Heart left ventricle (tissue), 16 donors: ENCODE results near the gene LSR. TPM values are rescaled to one million over a fixed set of nuclear protein-coding genes. Genes with fewer than 3 reads are reported as not detected.
A peak's percentile ranks its signal among the peaks of the same experiment; 100 is the strongest.

ENCODE experiments used
- ATAC-seq, 4 donors: fragments of 200-7000 bp; cut with Tn5 transposase; one replicate each; pipeline ENCODE4 v1.9.1; 2020 to 2022; ENCODE audit warnings: moderate library complexity in 4 of 4, mild to moderate bottlenecking in 3 of 4, moderate number of reproducible peaks in 1 of 4
- DNase-seq, 5 donors: peaks; one replicate each; pipeline ENCODE4 v3.0.0-alpha.2; 2020
- H3K27ac ChIP-seq, 12 donors: fragments of 200-600 bp; sonication (generic) in 4 of 12; one replicate each; pipeline versions ENCODE4 v1.5.0 to v1.8.0; 2016 to 2022; ENCODE audit warnings: mild to moderate bottlenecking in 2 of 12
- H3K27me3 ChIP-seq, 9 donors: fragments of 200-600 bp; sonication (generic) in 2 of 9; one replicate each; pipeline versions ENCODE4 v1.5.1 to v1.8.0; 2016 to 2022; ENCODE audit warnings: mild to moderate bottlenecking in 3 of 9
- H3K36me3 ChIP-seq, 9 donors: fragments of 200-600 bp; sonication (generic) in 2 of 9; one replicate each; pipeline versions ENCODE4 v1.5.0 to v1.8.0; 2018 to 2022; ENCODE audit warnings: mild to moderate bottlenecking in 2 of 9
- H3K4me1 ChIP-seq, 12 donors: fragments of 200-600 bp; sonication (generic) in 4 of 12; one replicate each; pipeline versions ENCODE4 v1.5.0 to v1.8.0; 2016 to 2022; ENCODE audit warnings: mild to moderate bottlenecking in 3 of 12
- H3K4me3 ChIP-seq, 12 donors: fragments of 200-600 bp; sonication (generic) in 4 of 12; one replicate each; pipeline versions ENCODE4 v1.5.0 to v1.8.0; 2017 to 2022; ENCODE audit warnings: mild to moderate bottlenecking in 9 of 12, moderate library complexity in 4 of 12
- H3K9me3 ChIP-seq, 12 donors: fragments of 200-600 bp; sonication (generic) in 4 of 12; one replicate each; pipeline versions ENCODE4 v1.5.0 to v1.8.0; 2016 to 2022; ENCODE audit warnings: mild to moderate bottlenecking in 1 of 12
- POLR2A ChIP-seq, 2 donors: fragments of 450-650 bp; IDR thresholded peaks; one replicate each; pipeline ENCODE4 v1.6.1; 2017; ENCODE audit warnings: antibody characterized with exemption in 2 of 2, mild to moderate bottlenecking in 2 of 2, moderate library complexity in 2 of 2
- WGBS, 4 donors: extraction: QIAGEN DNeasy Blood & Tissue Kit in 2 of 4; methylation state at CpG; one replicate each; pipeline versions ENCODE4 v1.1.5 to v1.1.7; 2013 to 2018; 5-methylcytosine and 5-hydroxymethylcytosine counted together
- intact Hi-C, 10 donors: fragments of 100-400 bp; cut with DNase I; formaldehyde crosslinking; loops; one replicate each; pipeline versions ENCODE4 v1.11.1 to v1.14.2; 2022
- polyA plus RNA-seq, 2 donors: library from polyadenylated mRNA; stranded (reverse); fragments of 200-250 nt; gene quantifications; one replicate each; pipeline ENCODE4 v1.2.3, GENCODE V29; 2013
- total RNA-seq, 9 donors: library from RNA; depleted of rRNA in 2 of 9; stranded (reverse); fragments of >200 nt in 2 of 9; fragmentation: NEBNext Ultra II Directional in 3 of 9; extraction: Animal tissue kit (Norgen Biotek cat#: 25700) in 3 of 9; gene quantifications; one replicate each; pipeline versions ENCODE4 v1.1.0 to v1.2.4, GENCODE V29; 2016 to 2023
- TF ChIP-seq, protein P1 (sequence below), 12 donors: fragments of 200-600 bp; sonication (generic) in 4 of 12; IDR thresholded peaks; one replicate each; pipeline versions ENCODE4 v1.5.0 to v1.8.0; 2018 to 2022; ENCODE audit warnings: antibody characterized with exemption in 12 of 12, mild to moderate bottlenecking in 5 of 12
- donor health status: ischemic (EF 13 %, LVEDD 7.1; RV severe dilation, severe dysfunction).
- donor health status: healthy with polysubstance abuse.
- donor health status: DM: no; HTN: yes; CAD: no.
- donor health status: DM: no; HTN: no; CAD: no.
- donor health status: ischemic (EF 25% LVEDD 6.9; RV normal size, moderate dysfunction).
- donor health status: ischemic (EF 25% LVEDD 5.7; RV mildly dilated, moderate dysfunction).
- donor health status: healthy.
- donor health status: DM: yes; HTN: yes; CAD: no.
- donor health status: ischemic (EF 35%, LVEDD 5.7; RV mildly dilated, moderate dysfunction).
- donor health status: nonischemic (EF 11% LVEDD 7.7; RV severe dilation, severe dysfunction).
- donor health status: DM: yes; HTN: yes; CAD: no.
- donor health status: PGD.
- donor health status: ischemic (EF 29% LVEDD 5.4; RV normal size, mild dysfunction).
- donor health status: nonischemic (EF 23%, LVEDD 6.1; RV moderate dilation, normal function).

Gene LSR
- total and polyA plus RNA-seq, 11 donors: 2.8 to 10.5 (median 5.3) TPM

GRCh38 chr19:35269438-35270117 lies 20.8 kb downstream of the LSR start:
- intact Hi-C loops: loop anchor here in 9 of 10 donors (2.0 to 10.0 kb wide), 8 partner anchors 112 to 445 kb away; partner anchors contain the start of genes FXYD7 (in 6 of the 9), FXYD5 (in 1 of the 9), HPN (in 1 of the 9) and KMT2B (in 1 of the 9)
- Histone ChIP-seq H3K9me3 (no peaks in the 10 kb centered on the region), H3K27me3 (no peaks in the 10 kb centered on the region), H3K27ac (peak overlapping the region; percentile 80 to 99 (median 94)), H3K36me3 (peaks cover 5 to 46% (median 41%) of the 10 kb centered on the region in 9 donors), H3K4me3 (peak overlapping the region; percentile 40 to 97 (median 86)), H3K4me1 (peaks cover 3 to 60% (median 29%) of the 10 kb centered on the region in 12 donors)
- WGBS, 4 donors: 1 to 38% (median 4%) methylated on average over 3 to 66 of the region's 66 CpGs
- TF ChIP-seq, protein P1, sequence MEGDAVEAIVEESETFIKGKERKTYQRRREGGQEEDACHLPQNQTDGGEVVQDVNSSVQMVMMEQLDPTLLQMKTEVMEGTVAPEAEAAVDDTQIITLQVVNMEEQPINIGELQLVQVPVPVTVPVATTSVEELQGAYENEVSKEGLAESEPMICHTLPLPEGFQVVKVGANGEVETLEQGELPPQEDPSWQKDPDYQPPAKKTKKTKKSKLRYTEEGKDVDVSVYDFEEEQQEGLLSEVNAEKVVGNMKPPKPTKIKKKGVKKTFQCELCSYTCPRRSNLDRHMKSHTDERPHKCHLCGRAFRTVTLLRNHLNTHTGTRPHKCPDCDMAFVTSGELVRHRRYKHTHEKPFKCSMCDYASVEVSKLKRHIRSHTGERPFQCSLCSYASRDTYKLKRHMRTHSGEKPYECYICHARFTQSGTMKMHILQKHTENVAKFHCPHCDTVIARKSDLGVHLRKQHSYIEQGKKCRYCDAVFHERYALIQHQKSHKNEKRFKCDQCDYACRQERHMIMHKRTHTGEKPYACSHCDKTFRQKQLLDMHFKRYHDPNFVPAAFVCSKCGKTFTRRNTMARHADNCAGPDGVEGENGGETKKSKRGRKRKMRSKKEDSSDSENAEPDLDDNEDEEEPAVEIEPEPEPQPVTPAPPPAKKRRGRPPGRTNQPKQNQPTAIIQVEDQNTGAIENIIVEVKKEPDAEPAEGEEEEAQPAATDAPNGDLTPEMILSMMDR (IDR thresholded peaks at IDR 0.05): peak; percentile 61 to 93 (median 84)
- no peak for TF ChIP-seq POLR2A (IDR thresholded peaks at IDR 0.05)
- DNase-seq: peak; percentile 84 to 93 (median 89)
- ATAC-seq: peak; percentile 42 to 60 (median 58)

- H3K9me3 ChIP-seq: no peaks in the 10 kb centered on the region
- peak in 1 of 5 donors; percentile 65 for DNase-seq
- H3K27ac ChIP-seq: peak overlapping the region in 1 of 12 donors; percentile 92
- TF ChIP-seq, protein P1 (IDR thresholded peaks at IDR 0.05): no peak
- 90 to 92% (median 90%) methylated on average over 16 of the region's 16 CpGs for WGBS, 4 donors
- H3K36me3 ChIP-seq: peaks cover 5 to 54% (median 49%) of the 10 kb centered on the region in 9 donors
- peak overlapping the region in 3 of 12 donors; percentile 76 to 94 (median 86) for H3K4me3 ChIP-seq
- H3K27me3 ChIP-seq: no peaks in the 10 kb centered on the region
- intact Hi-C loops: loop anchor here in 3 of 10 donors (5.0 kb wide), 2 partner anchors 128 to 227 kb away; partner anchors contain the start of gene FXYD7 (in 1 of the 3)
- no peak for ATAC-seq
- H3K4me1 ChIP-seq: peaks cover 3 to 52% (median 22%) of the 10 kb centered on the region in 12 donors
Measured at GRCh38 chr19:35270381-35270811, 21.6 kb downstream of the LSR start.

GRCh38 chr19:35271546-35271945 lies 22.7 kb downstream of the LSR start:
- Histone ChIP-seq H3K4me3 (no peak overlapping the region), H3K4me1 (peaks cover 0 to 40% (median 11%) of the 10 kb centered on the region in 12 donors), H3K36me3 (peaks cover 5 to 65% (median 61%) of the 10 kb centered on the region in 9 donors), H3K27me3 (no peaks in the 10 kb centered on the region), H3K27ac (peak overlapping the region in 1 of 12 donors; percentile 9), H3K9me3 (no peaks in the 10 kb centered on the region)
- DNase-seq: peak in 1 of 5 donors; percentile 22
- ATAC-seq: no peak
- intact Hi-C loops: loop anchor here in 3 of 10 donors (5.0 kb wide), 2 partner anchors 129 to 226 kb away; partner anchors contain the start of gene FXYD7 (in 1 of the 3)
- TF ChIP-seq, protein P1 (IDR thresholded peaks at IDR 0.05): no peak
- no peak for TF ChIP-seq POLR2A (IDR thresholded peaks at IDR 0.05)
- 87 to 93% (median 91%) methylated on average over 3 to 7 of the region's 7 CpGs for WGBS, 4 donors

DNA sequence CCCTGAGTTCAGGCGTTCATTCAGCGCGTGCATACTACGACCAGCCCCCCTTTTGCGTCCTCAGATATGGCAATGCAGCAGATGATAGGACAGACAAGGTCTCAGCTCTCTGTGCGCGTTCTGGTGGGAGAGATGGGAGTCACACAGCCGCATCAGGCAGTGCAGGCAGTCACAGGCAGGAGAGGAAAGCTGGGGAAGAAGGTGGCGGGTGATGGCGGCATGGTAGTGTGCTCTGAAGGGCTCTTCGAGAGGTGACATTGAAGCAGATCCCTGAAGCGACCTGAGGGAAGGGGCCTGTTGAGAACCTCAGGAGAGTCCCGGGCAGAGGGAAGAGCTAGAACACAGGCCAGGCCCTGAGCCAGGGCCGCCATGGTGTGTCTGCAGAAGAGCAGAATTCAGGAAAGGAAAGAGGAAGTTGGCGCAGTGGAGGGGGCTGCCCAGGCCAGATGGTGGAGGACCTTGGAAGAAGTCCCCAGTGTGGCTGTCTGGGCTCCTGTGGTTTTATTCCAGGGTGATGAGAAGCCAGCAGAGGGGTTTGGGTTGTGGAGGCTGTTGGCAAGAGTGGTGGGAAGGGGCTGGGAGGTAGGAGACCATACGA lies 23.4 kb downstream of the LSR start:
- Histone ChIP-seq H3K36me3 (peaks cover 5 to 72% (median 68%) of the 10 kb centered on the region in 9 donors), H3K27ac (peak overlapping the region in 1 of 12 donors; percentile 9), H3K4me3 (no peak overlapping the region), H3K4me1 (peaks cover 0 to 33% (median 6%) of the 10 kb centered on the region in 12 donors), H3K27me3 (no peaks in the 10 kb centered on the region), H3K9me3 (no peaks in the 10 kb centered on the region)
- TF ChIP-seq, protein P1 (IDR thresholded peaks at IDR 0.05): no peak
- no peak for TF ChIP-seq POLR2A (IDR thresholded peaks at IDR 0.05)
- DNase-seq (peak in 1 of 5 donors; percentile 59), ATAC-seq (no peak)
- intact Hi-C loops: loop anchor here in 3 of 10 donors (5.0 kb wide), 2 partner anchors 130 to 225 kb away; partner anchors contain the start of gene FXYD7 (in 1 of the 3)
- WGBS, 4 donors: 88 to 90% (median 89%) methylated on average over 16 of the region's 16 CpGs
